Measurements from ENCODE around the gene EIF4G3. TPM values are rescaled to one million over a fixed set of nuclear protein-coding genes. Genes with fewer than 3 reads are reported as not detected.

The EIF4G3 gene
- total and polyA plus RNA-seq, 2 donors (not counting 3 experiments of a cell fraction or from before 2014, with no cell fraction given), result 40.7 to 78.5 TPM

- no TSS peak for BruUV-seq (replicated peaks)
- H3K4me2 ChIP-seq (ENCODE audit: insufficient read depth, low read length), result no peak overlapping the region
- H3K9me3 ChIP-seq (replicated peaks; ENCODE audit: control insufficient read depth, insufficient read depth, low read length), result no peaks in the 10 kb centered on the region
- no peak for FAIRE-seq
- POLR2A ChIA-PET, result no interaction called here
- peaks cover 60% of the 10 kb centered on the region for H3K79me2 ChIP-seq (ENCODE audit: control insufficient read depth, insufficient read depth, low read length)
- H3K4me3 ChIP-seq (replicated peaks in 1 of 3; ENCODE audit: insufficient read depth in 1 of 3, low read depth in 1 of 3, low read length in 3 of 3), result no peak overlapping the region
- no peaks in the 10 kb centered on the region for H3K4me1 ChIP-seq (ENCODE audit: control insufficient read depth, extremely low read depth, insufficient read depth, low read length)
- H4K20me1 ChIP-seq (replicated peaks; ENCODE audit: control insufficient read depth, extremely low read depth, insufficient read depth, low read length), result peaks cover 2% of the 10 kb centered on the region
- dilution Hi-C loops (cut with MboI; ENCODE audit: extremely low pct_ligation_motif_present, low sequenced_read_pairs), result no loop called here
- H3K27ac ChIP-seq (ENCODE audit: insufficient read depth, low read depth, low read length), result no peak overlapping the region
- no peak for TF ChIP-seq CTCF (IDR thresholded peaks at IDR 0.05; ENCODE audit: extremely low read depth in 1 of 2, insufficient read depth in 1 of 2, low read depth in 1 of 2, low read length in 2 of 2)
- TF ChIP-seq POLR2AphosphoS5 (IDR thresholded peaks at IDR 0.05; ENCODE audit: insufficient read depth, low read depth, low read length), result no peak
- TF ChIP-seq FOS (IDR thresholded peaks at IDR 0.05; ENCODE audit: borderline replicate concordance, insufficient read depth, low read length), result no peak
- no peak for TF ChIP-seq EZH2 (IDR thresholded peaks at IDR 0.05; ENCODE audit: borderline replicate concordance, low read depth, low read length, severe bottlenecking)
- no peak for TF ChIP-seq JUN (IDR thresholded peaks at IDR 0.05; ENCODE audit: borderline replicate concordance, insufficient read depth, insufficient read length, low read depth)
- no peak for TF ChIP-seq POLR2A (IDR thresholded peaks at IDR 0.05; ENCODE audit: low read depth, low read length)
- no peak for TF ChIP-seq GATA2 (IDR thresholded peaks at IDR 0.05; ENCODE audit: insufficient read depth, insufficient read length, low read depth, low read length)
- no peak for TF ChIP-seq MAX (IDR thresholded peaks at IDR 0.05; ENCODE audit: insufficient read depth, insufficient read length)
- TF ChIP-seq MYC (IDR thresholded peaks at IDR 0.05; ENCODE audit: low read depth, low read length), result no peak
- H2AFZ ChIP-seq (ENCODE audit: low read depth, low read length), result no peak overlapping the region
- no peak overlapping the region for H3K9ac ChIP-seq (replicated peaks; ENCODE audit: extremely low read depth, insufficient read depth, low read length)
- DNase-seq (ENCODE audit: low read depth, low spot score), result no peak
- no peaks in the 10 kb centered on the region for H3K27me3 ChIP-seq (ENCODE audit: control insufficient read depth in 2 of 2, insufficient read depth in 2 of 2, low read length in 2 of 2)
- CTCF ChIA-PET, result no interaction called here
- H3K9me1 ChIP-seq (replicated peaks; ENCODE audit: control insufficient read depth, extremely low read depth, insufficient read depth, low read length), result no peaks in the 10 kb centered on the region
- intact Hi-C loops (cut with micrococcal nuclease), result no loop called here
- H3K36me3 ChIP-seq (ENCODE audit: control insufficient read depth in 2 of 2, extremely low read depth in 1 of 2, insufficient read depth in 2 of 2, low read length in 2 of 2), result peaks cover 0 to 3% of the 10 kb centered on the region in 2 experiments
Observed at GRCh38 chr1:21143138-21143537, 33.6 kb downstream of the EIF4G3 start.

Data from endothelial cell of umbilical vein (primary cell).